22Rv1 (cell line): ENCODE data around the gene RAB7A.

ENCODE experiments used
- ZFX ChIP-seq: fragments of 450-650 bp; IDR thresholded peaks from 2 replicates; pipeline ENCODE4 v1.6.1; 2017; ENCODE audit warnings: antibody characterized with exemption, borderline replicate concordance
- TF ChIP-seq, protein P1 (sequence below): fragments of 450-650 bp; IDR thresholded peaks from 2 replicates; pipeline ENCODE4 v1.5.1; 2017; ENCODE audit warnings: mild to moderate bottlenecking

DNA sequence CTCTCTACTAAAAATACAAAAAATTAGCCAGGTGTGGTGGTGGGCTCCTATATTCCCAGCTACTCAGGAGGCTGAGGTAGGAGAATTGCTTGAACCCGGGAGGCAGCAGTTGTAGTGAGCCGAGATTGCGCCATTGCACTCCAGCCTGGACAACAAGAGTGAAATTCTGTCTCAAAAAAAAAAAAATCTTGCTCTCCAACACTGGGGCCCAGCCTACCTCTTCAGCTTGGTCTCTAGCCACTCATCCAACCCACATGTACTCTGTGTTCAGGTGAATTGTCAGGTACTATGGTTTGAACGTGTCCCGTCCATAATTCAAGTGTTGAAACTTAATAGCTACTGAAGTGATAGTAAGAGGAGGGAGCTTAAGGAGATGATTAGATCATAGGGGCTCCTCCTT lies 22.4 kb upstream of the RAB7A start:
- TF ChIP-seq, protein P1, sequence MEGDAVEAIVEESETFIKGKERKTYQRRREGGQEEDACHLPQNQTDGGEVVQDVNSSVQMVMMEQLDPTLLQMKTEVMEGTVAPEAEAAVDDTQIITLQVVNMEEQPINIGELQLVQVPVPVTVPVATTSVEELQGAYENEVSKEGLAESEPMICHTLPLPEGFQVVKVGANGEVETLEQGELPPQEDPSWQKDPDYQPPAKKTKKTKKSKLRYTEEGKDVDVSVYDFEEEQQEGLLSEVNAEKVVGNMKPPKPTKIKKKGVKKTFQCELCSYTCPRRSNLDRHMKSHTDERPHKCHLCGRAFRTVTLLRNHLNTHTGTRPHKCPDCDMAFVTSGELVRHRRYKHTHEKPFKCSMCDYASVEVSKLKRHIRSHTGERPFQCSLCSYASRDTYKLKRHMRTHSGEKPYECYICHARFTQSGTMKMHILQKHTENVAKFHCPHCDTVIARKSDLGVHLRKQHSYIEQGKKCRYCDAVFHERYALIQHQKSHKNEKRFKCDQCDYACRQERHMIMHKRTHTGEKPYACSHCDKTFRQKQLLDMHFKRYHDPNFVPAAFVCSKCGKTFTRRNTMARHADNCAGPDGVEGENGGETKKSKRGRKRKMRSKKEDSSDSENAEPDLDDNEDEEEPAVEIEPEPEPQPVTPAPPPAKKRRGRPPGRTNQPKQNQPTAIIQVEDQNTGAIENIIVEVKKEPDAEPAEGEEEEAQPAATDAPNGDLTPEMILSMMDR = no peak
- no peak for TF ChIP-seq ZFX
